Eye (tissue), 1 donor: ENCODE results near the gene ANAPC13.

ENCODE experiments used
- DNase-seq: peaks from one replicate; pipeline ENCODE4 v3.0.0-alpha.2; 2015

The ANAPC13 gene

DNA sequence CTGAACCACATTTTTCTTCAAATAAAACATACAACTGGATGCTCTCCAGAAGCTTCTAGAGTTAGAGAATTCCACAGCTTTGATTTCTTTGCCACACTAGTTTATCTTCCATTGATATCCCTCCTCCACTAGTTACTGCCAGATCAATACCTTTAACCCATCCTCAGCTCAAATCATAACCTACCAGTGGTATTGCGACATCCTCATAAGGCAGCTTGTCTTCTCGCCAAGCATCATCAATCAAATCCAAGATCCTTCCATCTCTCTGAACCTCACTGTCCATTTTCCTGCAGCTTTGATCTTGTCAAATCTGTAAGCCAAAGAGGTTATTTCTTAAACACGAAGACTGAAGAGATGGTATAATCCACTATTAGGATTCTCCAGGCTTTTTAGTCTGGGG, 3.2 kb downstream of the ANAPC13 start:
- DNase-seq: no peak

DNA sequence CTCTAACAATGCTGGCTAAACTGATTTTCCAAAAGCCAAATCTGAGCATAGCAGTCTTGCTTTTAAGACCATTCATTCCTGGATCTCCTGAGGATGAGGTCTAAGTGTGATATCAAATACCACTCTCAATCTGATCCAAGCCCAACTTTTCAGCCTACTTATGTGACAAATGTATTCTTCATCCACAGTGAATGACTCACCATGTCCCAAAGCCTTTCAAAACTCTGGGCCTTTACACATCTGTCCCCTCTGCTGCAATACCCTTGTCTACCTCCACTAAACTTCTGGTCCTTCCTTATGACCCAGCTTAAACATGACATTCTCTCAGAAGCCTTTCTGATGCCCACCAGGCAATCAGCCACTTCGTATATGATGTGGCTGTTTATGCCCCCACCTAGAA, 4.6 kb downstream of the ANAPC13 start:
- no peak for DNase-seq

DNA sequence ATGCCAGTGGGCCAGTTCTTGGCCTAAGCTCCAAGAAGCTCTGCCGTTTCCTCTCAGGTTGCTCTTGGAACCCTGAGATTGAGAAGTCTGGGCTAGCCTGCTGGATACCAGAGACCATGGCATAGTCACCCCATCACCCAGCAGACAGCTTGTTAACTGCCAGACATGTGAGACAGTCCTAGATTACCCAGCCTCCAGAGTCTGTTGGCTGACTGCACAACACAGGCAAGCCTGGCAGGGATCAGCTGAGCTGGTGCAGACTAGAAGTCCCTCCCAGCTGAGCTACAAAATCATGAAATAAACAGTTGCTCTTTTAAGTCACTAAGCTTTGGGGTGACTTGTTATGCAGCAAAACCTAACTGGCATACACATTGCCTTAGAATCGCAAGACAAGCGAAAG, 5.2 kb downstream of the ANAPC13 start:
- DNase-seq: no peak

DNA sequence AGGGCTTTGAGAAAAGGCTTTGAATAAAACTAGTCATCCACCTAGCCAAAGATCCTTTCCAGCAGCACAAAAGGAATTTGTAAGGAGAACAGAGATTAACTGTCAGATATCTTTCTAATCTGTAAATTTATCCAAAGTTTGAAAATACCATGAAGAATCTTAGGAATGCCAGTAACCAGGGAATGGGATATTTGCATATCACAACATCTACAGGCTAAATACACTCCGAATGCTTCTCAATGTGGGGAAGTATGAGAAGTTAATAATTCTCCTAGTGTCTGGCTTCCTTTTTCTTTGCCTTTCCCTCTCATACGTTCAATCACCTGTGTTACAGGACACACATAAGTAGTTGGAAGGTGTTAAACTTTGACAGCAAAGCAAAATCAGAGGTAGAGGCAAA, 7.8 kb downstream of the ANAPC13 start:
- no peak for DNase-seq

DNA sequence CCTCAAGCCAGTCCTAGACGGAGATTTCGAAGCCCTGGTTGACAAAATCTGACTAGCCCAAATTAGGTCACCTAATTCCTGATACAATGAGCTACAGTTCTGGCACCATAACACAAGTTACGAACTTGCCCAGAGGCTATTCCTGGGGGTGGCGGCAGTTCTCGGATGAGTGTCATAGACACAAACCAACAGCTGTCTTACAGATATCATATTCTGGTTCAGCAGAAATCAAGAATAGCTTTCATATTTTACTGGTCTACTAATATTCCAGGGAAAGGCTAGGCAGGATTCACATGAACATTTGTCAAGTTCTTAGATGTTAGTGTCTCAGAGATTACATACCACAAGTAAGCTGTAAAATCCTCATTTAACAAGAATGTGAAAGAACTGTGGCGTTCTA, 8.8 kb downstream of the ANAPC13 start:
- no peak for DNase-seq

DNA sequence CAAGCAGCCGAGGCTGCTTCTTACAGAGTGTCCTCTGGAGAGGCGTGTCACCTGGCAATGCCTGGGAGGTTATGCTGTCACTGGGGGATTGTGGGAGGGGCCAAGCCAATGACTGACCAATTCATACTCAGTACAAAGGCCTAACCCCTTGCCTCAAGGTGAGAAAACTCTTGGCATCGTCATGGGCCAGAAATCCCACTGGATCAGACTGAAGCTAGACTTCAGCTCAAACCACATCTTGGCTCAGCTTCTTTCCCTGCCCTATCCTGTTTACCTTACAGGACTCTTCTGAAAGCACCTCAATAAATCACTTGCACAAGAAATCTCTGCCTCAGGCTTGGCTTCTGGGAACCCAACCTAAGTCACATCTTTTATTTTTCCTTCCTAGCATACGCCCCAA, 9.5 kb downstream of the ANAPC13 start:
- no peak for DNase-seq

DNA sequence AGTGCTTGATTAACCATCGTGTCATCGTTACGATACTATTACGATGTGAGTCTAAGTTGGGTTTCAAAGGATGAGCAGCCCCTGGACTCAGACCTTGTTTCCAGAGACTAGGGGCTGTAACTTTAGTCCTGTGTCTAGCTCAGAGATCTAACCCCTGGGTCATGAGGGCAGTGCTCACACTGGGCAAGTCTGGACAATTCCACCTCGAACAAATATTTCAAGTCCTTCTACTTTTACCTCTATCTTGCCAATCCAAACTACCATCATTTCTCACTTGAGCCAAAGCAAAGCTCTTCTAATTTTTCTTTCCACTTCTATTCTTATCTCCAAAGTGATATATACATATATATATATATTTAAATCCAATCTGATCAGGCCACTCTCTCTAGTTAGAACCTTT, 10.8 kb downstream of the ANAPC13 start:
- no peak for DNase-seq

DNA sequence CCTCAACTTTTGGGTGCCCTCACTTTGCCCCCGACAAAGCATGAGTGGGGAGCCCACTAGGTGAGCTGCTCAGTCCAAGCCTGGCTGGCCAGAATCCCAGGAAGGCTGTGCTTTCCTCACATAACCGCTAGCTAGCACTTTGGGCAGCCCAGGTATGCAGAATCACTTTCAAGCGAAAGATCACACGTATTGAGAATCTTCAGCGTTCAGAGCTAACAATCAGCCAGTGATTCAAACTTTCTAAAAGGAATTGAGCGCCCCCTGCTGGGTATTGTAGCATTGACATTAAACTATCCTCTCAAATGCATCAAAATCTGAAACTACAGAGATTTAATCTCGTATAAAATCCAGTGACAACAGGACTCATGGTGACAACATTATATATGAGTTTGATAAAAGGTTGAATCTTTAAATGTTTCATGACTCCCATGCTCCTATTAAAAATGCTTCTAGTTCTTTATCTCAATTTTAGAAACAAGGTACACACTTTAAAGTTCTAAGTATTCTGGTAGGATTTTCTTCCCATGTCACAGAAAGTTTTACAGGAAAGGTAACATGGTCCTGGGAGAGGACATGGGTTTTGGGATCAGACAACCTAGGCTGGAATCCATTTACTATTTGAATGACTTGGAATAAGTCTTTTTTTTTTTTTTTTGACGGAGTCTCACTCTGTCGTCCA, 11.8 kb downstream of the ANAPC13 start:
- peak; percentile 96 for DNase-seq

DNA sequence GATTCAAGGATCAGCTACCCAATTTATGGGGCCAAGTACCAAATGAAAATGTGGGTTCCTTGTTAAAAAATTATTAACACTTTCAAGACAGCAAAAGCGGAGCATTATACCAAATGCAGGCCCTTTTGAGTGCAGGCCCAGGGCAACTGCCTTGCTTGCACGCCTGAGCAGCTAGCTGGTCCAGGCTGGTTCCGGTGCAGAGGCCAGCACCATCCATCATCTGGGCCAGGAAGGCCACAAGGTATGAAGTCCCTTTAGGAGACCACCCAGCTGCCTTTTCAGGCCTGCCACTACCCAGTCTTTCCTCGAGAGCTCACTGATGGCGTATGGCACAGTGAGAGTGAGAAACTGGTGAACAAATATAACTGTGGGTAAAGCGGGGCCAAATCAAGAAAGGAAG, 13.0 kb downstream of the ANAPC13 start:
- DNase-seq: no peak

DNA sequence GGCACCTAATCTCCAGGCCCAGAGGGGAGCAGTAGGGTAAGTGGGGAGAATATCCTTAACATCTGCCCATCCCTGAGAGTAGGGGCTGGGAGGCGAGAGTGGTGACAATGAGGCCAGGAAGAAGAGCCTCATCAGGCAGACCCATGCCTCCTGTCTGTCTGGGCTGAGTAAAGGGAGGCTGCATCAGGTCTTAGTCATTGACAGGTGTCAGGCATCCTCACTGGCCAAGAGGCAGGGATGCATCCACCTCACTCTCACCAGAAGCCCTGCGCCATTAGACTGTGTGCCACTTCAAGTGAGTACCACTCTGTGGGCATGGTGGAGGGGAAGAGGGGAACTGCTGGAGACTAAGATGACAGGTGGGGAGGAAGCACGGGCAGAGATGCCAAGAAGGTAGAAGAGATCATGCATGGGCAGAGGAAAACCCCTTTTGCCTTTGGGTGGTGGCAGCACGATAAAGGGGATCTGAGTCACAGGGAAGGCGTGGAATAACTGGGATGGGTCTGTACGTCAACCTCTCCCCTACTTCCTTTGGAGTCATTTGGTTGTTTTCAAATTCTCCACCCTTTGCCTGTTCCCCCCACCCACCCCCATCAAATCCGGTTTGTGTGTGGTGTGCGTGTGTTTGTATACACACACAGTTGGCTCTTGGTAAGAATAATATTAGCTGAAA, 14.1 kb downstream of the ANAPC13 start:
- no peak for DNase-seq

DNA sequence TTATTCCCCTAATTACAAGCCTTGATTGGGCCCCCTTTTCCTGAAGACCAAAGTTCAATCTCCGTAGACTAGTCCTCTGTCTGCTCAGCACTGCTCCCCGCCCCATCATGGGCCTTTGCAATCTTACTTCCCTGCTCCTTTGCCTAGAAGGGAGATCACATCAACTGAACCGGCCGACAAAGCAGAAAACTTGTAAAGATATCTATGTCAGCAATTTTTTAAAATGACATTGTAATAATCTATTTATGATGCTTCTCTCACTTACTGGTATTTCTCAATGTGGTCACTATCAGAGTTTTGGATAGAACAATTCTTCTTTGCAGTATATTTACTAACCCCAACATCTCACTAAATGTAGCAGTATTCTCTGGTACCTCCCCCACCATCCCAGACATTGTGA, 17.3 kb downstream of the ANAPC13 start:
- DNase-seq: no peak

DNA sequence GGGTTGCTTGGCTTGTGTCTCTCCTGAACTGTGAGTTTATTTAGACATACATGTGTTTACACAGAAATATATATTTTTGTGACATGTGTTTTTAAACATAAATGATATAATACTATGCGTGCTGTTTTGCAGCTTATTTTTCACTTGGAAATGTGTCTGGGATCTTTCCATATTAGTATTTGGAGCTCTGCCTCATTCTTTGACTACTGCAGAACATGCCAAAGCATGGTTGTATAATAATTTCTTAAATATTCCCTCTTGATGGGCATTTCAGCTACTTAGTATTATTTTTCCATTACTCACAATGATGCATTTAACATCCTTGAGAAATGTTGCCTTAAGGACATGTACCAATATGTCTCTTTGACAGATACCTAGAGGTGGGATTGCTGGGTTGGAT, 19.5 kb downstream of the ANAPC13 start:
- no peak for DNase-seq

DNA sequence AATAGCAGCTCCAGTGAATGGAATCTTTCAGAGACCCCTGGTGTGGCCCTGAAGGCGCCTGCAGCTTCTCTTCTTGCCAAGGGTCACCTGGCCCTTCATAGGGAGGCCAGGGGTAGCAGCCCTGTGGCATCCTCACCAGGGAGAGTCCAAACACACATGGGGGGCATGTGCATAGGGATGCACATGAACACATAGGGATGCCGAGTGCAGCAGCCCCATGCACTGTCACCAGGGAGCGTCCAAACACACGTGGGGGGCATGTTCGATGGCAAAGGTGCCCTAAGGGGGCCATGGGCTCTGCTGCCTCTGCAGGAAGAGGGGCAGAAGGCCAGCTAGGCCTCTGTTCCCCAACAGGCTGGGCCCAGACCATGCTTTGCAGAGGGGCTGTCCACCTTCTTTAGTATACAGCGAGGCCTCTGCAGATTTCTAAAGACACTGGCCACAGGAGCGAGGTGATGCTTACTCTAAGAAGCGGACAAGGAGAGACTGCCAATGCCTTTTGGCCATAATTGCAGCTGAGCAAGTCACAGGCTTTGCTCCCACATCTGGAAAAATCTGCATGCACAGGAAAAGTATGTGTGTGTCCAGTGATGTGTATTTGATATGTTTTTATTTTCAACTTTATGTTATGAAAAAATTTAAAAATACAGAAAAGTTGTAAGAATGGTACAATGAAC, 21.0 kb downstream of the ANAPC13 start:
- DNase-seq: no peak

DNA sequence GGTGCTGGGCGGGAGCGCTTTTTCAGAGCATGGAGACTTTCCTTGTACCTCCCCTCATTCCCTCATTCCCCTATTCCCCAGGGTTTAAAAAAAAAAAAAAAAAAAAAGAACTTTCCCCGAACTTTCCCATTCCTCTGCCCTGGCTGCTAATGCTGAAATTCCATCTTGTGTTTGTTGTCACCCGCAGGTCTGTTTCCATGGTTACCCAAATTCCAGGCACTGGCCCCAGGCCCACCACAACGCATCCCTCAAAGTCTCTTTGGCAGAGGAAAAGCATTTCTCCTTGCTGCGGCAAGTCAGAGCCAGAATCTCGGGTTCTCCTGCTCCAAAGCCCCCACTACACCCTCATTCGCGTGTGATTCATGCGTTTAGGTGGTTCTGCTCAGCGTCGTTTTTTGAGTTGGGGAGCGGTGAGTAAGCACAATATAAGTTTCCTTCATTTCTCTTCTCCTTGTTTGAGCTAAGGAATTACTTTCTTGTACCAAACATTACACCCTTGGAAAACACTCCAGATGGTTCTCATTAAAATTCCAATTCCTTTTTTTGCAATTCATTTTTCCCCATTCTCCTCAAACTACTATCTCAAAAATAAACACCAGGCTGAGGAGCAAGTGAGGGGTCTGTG, 21.6 kb downstream of the ANAPC13 start:
- peak; percentile 95 for DNase-seq

DNA sequence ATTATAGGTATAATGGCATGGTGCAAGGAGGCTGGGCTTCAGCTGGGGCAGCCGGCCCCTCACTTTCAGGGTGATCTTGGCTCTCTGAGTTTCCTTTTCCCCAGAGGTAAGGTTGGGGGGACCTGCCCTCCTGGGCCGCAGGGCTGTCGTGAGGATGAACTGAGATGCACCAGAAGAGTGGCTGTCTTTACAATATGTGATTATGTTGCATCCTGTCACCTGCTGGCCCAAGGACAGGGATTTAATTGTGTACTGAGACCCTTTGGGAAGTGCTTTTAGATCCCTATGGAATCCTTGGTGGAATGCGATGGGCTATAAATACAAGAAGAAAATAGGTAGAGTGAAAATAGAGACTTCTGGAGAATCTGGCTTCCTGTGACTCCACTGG, 22.1 kb downstream of the ANAPC13 start:
- no peak for DNase-seq

DNA sequence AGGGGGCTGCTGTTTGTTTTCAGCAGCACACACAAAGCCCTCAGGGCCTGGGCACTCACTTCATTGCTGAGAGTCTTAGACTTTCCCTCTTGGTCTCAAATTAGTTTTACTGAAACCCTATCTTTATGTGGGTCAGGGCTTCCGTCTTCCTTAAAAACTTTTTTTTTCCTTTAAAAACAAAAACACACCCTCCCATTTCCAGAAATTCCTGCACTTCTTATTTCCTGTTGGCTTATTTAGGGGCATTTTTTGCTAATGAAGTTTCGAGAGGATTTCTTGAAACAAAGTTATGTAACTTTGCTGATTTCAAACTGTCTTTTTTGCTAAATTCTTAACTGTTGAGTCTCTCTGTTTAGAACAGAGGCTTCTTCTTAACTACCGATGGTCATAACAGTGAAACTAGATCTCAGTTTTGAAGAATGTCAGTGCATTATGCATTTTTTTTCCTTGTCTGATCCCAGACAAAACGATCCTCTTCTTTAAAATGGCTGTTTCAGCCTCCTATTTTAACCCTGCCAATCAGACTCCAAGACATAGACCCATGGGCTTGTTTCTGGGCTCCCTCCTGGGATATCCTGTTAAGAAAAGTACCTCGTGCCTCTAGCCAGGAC, 23.3 kb downstream of the ANAPC13 start:
- DNase-seq: peak; percentile 65

DNA sequence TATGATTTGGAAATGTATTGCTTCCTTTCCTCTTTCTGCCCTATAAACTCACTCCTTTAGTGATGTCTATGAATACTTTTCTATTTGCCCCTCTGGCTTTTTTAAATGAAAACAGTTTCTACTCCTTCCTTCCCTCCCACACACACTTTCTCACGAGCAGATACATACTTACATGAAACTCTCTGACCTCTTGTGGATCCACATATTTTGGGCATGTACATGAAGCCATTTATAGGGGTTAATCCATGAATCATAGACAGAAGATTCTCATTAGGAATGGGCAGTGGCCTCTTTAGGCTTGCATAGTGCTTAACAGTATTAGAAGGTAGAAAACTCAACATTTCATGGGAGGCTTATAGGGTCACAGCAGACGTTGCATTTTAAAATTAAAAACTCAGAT, 24.8 kb downstream of the ANAPC13 start:
- no peak for DNase-seq

DNA sequence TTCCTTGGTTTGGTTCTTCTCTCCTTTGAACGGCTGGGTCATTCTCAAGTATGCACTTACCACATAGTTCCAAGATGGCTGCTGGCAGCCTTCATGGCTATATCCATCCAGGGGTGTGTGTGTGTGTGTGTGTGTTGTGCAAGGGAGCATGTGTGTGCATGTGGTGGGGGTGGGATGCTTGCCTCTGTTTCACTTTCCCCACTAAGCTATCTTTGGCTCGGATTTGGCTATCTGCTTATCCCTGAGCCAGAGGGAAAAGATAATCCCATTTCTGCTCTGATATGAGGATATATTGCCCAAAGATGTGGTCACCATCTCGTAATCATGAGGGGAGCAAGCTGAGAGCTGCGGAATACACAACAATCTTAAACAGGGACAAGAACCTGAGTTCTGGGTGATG, 26.2 kb downstream of the ANAPC13 start:
- DNase-seq: no peak

DNA sequence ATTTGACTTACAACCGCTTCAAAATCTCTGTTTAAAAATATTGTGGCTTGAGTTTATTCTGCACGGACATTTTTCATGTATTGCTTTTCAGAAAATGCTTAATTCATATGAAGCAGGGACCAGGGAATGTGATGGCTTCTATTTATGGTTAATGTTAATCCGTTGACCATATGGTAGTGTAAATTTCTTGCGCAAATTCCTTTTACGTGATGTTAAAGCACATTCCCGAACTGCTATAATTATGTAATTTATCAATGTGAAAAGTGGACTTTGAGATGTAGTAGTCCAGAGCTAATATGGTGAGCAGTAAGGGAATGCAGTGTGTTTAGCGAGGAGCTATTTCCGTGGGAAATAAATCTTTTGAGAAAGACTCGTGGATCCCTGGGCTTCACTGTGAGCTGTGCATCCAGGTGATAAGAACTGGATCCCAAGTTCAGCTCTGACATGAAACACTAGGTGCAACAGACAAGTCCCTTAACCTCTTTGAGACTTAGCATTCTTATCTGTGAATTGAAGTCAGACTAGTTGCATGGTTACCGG, 27.3 kb downstream of the ANAPC13 start:
- DNase-seq: no peak

DNA sequence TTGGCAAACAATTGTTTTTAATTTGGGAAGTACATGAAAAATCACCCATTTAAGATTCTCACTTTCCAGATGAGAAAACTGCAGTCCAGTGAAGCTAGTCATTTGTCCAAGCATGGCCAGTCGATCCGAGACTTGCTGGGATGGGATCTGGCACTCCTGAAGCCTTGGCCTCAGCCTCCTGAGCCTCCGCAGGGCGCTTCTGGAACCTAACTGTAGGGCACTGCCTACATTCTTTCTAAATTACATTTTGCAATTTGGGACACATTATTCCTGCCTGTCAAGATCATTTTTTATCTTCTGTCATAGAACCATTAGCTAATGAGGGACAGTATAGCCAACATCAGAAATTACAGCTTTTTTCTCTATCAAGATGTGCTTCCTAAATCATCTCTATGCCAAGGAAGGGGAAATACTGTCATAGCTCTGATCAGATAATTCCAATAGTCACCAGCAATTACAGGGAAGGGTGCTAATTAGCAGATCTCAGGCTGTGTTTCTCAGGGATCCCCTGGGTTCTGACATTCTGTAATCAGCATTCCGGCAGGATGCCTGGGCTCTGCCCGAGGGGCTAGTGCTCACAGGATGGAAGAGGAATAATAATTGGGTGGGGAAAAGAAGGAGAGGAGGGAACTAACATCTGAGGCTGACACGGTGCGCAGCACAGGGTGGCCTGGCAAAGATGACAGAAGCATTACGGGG, 28.3 kb downstream of the ANAPC13 start:
- no peak for DNase-seq

DNA sequence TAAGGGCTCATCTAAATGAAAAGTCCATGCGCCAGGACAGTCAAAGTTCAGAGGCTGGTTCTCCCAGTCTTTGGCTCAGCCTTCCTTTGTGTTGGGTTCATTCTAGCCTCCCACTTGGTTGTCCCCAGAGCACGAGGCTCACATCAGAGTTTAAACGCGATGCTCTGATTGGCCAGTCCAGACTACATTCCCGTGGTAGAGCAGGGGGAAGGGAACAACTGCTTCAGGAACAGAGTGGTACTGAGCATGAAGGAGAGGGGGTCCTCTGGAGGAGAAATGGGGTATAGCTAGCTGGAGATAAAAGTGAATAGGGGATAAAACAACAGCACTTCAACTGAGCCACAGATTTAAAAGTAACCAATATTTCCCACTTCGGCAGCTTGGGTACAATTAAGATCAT, 32.2 kb downstream of the ANAPC13 start:
- no peak for DNase-seq

DNA sequence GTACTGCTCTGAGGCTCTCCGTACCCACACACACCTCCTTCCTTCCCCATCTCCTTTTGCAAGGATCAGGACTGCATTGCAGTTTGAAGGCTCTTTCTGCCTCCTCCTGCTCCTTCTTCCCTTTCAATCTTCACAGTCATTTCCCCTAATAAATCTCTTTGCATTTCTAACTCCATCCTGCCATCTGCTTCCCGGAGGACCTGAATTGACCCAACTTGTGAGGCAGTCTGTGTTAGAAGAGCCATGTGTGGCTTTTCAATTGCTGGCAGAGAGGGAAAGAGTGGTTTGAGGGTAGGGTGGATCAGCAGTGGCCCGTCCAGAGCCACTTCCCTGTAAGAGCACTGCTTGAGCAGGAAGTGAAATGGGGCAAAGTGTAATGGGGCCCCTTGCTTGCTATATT, 35.8 kb downstream of the ANAPC13 start:
- no peak for DNase-seq

DNA sequence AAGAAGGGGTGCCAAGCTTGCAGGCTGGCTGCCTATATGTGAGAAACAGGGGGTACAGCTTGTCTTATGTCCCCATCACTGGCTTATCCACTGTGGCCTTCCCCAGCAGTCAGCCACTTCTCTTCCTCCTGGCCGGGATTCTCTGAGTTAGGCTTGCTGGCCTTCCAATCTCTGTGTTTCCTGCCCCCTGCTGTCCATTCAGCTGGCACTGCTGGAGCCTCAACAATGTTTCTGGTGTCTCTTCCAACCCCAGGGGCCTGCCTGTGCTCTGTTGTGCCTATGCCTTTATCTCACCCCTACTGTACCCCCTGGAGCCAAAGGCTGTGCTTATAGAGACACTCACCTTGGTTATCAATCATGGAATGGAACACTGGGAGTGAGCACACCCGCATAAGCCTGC, 36.5 kb downstream of the ANAPC13 start:
- peak; percentile 54 for DNase-seq
